COLO668 (cell line): ENCODE data around the gene MRC2.
"Not testable (repeated sequence)": the region's sequence is repeated elsewhere in the genome, so short reads cannot be mapped to it uniquely, and the experiment has no call there.

Experiments
- DNase-seq: peaks from one replicate; lab custom pipeline; 2025; ENCODE audit not compliant: unreplicated experiment; lab: John Stamatoyannopoulos, UW

Gene MRC2

DNA sequence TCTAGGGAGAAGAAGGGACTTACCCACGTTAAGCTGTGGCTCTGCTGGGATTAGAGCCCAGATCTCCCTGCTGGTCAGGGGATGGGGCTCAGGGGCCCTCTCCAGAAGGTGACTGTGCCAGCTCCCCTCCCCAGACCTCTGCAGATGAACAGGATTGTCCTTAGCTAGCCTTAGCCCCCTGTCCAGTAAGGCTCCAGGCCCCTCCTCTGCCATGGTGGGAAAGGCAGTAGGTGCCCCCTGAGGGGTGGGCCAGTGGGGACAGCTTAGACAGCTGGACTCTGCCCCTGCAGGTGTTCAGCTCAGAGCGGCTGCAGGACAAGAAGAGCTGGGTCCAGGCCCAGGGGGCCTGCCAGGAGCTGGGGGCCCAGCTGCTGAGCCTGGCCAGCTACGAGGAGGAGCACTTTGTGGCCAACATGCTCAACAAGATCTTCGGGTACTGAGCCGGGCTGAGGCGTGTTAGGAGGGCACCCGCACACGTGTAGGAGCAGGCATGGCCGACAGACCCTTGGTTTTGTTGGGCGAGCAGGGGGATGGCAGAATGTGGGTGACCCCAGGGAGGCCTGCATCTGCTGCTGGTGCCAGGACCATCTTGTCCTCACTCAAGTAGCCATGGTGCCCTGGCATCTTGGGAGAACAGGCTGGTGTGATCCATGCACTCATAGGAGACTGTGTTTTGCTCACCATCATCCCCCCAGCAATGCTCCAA is 50.9 kb downstream of the MRC2 start:
- DNase-seq, result no peak

DNA sequence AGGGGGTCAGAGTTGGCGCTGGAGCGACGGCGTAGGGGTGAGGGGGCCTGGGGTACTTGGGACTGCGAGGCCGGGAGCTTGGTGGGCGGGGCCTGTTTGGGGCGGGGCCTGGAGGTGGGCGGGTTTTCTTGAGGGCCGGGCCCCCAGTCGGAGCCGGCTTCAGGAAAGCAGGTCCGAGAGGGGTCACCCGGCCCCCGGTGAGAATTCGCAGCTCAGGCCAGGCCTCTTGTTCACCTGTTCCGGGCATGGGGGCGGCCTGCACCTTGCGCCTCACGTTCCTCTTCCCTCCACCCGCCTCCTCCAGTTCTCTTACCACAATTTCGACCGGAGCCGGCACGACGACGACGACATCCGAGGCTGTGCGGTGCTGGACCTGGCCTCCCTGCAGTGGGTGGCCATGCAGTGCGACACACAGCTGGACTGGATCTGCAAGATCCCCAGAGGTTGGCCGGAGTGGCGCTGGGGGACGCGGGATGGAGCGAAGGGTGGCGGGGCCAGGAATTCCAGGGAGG is 52.5 kb downstream of the MRC2 start:
- no peak for DNase-seq

DNA sequence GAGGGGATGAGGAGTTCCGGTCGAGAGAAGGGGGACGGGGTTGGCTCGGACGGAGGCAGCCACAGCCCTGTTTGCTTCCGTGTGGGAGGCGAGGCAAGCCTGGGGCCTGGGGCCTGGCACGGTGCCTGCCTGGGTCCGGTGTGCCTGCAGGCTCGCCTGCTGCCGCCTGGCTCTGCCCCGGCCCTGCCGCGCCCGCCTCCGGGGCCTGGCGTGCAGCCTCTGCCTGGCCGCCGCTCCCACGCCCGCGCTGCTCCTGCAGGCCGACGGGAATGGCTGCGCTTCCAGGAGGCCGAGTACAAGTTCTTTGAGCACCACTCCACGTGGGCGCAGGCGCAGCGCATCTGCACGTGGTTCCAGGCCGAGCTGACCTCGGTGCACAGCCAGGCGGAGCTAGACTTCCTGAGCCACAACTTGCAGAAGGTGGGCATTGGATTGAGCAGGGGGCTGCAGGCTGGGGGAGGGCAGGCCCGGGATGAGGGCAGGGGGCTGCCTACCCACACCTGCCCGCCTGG is 53.1 kb downstream of the MRC2 start:
- peak; percentile 34 for DNase-seq

DNA sequence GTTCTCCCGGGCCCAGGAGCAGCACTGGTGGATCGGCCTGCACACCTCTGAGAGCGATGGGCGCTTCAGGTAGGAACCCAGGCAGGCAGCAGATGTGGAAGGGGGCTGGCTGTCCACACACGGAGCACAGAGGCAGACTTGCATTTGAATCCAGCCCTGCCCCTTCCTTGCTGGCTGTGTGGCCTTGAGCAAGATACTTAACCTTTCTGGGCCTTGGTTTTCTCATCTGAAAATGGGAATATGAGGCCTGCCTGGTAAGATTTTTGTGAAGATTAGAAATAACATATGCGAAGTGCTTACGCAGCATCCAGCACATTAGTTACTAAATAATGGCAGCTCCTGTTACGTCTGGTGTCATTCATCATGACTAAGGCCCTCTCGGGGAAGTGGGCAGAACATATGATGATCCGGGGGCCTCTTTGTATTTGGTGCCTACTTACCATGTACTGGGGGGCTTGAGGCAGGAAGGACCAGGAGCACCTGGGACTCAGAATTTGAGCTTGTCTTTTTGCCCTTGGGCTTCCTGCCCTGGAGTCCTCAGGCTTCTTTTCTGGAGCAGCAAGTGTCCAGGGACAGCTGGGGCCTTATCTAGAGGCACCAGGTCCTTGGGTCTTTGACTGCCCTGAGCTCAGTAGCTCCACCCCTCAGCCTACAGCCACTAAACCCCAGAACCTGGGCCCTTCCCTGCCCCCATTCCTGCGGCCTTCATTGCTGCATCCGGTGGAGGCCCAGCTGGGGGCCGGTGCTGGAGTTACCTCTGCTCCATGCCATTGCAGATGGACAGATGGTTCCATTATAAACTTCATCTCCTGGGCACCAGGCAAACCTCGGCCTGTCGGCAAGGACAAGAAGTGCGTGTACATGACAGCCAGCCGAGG is 53.8 kb downstream of the MRC2 start:
- DNase-seq, result no peak

DNA sequence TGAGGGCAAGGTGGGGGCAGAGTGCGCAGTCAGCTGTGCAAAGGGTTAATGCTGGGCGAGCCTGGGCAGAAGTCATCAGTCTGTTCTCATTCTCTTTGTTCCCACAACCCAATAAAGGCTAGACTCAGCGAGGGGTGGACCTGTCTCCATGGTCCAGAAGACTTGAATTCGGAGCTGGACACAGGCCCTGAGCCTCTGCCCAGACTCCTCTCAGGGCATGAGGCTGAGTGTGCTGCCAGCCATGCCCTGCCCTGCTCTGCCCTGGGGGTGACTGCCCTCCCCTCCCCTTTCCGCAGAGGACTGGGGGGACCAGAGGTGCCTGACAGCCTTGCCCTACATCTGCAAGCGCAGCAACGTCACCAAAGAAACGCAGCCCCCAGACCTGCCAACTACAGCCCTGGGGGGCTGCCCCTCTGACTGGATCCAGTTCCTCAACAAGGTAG is 54.5 kb downstream of the MRC2 start:
- no peak for DNase-seq

DNA sequence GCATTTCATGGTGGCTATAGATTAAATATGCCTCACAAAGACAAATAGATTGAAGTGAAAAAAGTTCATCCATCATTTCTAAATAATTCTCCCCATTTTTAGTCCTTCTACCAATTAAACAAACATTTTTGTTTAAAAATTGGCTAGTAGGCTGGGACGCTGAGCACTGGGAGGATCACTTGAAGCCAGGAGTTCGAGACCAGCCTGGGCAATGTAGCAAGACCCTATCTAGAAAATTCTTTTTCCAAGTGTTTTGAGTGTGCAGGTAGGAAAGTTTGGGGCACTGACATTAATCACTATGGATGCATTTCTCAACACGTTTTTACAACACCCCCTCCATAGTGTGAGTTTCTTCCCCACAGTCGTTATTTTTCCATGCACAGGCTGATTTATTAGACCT is 56.7 kb downstream of the MRC2 start:
- DNase-seq, result no peak

DNA sequence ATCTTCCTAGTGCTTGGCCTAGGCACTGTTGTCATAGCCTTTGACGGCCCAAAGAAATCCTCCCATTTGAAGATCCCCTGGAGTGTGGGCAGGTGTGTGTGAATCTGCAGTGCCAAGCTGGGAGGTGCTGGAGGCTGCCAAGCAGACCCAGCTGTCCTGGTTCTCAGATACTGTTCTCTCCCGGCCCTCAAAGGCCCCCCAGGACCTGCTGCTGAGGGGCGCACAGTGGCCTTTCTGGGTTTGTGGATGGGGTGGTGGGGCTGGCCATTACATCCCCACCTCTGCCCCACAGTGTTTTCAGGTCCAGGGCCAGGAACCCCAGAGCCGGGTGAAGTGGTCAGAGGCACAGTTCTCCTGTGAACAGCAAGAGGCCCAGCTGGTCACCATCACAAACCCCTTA is 60.5 kb downstream of the MRC2 start:
- DNase-seq, result no peak

DNA sequence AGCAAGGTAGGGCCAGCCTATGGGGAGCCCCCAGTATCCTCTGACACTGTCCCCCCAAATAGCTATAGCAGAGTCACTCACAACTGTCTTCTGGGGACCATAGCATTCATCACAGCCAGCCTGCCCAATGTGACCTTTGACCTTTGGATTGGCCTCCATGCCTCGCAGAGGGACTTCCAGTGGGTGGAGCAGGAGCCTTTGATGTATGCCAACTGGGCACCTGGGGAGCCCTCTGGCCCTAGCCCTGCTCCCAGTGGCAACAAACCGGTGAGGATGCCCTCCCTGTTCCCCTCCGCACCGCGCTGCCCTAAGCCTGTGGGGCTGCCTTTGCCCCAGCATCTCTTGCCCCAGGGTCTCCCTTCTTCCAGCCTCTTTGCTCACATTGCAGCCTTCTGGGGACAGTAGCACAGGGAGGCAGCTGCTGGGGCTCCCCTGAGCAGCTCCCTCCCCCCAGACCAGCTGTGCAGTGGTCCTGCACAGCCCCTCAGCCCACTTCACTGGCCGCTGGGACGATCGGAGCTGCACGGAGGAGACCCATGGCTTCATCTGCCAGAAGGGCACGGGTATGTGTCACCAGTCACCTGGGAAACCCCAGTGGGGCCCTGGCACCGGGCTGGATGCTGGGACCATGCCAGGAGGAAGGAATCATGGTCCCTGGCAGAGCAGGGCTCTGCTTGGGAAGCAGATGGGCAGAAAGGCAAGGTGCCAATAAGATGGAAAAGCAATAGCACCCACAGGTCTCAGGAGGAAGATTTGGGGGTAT is 61.1 kb downstream of the MRC2 start:
- DNase-seq, result no peak

DNA sequence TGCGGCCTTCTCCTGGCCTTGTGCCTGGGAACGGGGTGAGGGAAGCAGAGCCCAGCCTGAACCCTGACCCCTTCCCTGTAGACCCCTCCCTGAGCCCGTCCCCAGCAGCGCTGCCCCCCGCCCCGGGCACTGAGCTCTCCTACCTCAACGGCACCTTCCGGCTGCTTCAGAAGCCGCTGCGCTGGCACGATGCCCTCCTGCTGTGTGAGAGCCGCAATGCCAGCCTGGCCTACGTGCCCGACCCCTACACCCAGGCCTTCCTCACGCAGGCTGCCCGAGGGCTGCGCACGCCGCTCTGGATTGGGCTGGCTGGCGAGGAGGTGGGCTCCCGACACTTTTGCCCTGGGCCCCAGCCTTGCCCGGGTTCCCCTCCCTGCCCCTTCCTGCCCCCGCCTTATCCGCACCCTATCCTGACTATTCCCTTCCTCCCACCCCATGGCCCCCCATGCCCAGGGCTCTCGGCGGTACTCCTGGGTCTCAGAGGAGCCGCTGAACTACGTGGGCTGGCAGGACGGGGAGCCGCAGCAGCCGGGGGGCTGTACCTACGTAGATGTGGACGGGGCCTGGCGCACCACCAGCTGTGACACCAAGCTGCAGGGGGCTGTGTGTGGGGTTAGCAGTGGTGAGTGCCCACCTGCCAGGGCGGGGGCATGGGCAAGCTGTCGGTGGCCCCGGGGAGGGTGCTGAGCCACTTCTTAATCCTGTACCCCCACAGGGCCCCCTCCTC is 62.1 kb downstream of the MRC2 start:
- no peak for DNase-seq

DNA sequence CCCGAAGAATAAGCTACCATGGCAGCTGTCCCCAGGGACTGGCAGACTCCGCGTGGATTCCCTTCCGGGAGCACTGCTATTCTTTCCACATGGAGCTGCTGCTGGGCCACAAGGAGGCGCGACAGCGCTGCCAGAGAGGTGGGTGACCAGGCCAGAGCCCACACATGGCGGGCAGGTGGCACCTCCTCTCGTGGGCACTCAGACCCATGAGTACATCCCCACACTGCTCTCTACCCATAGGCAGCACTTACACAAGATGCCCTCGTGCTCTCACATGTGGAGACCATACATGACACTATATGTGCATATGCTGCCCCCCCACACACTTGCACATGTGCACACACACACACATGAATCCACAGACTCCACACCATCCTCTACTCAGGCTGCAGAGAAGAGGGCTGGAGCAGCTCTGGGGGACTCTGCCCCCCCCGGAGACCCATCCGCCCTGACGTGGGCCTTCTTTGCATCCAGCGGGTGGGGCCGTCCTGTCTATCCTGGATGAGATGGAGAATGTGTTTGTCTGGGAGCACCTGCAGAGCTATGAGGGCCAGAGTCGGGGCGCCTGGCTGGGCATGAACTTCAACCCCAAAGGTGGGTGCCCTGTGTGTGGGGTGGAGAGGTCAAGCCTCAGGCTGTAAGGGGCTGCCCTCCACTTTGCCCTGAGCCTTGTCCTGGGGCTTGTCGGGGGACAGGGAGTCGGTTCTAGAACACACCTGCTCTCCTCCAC is 62.9 kb downstream of the MRC2 start:
- no peak for DNase-seq

DNA sequence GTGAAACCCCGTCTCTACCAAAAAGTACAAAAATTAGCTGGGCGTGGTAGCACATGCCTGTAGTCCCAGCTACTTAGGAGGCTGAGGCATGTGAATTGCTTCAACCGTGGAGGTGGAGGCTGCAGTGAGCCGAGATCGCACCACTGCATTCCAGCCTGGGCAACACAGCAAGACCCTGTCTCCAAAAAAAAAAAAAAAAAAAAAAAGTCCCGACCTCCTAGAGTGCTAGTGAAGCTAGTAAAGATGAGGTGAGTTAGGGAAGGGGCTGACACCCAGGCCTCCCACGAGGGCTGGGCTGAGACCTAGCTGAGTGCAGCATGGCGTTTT is 64.1 kb downstream of the MRC2 start:
- DNase-seq, result not testable (repeated sequence)

DNA sequence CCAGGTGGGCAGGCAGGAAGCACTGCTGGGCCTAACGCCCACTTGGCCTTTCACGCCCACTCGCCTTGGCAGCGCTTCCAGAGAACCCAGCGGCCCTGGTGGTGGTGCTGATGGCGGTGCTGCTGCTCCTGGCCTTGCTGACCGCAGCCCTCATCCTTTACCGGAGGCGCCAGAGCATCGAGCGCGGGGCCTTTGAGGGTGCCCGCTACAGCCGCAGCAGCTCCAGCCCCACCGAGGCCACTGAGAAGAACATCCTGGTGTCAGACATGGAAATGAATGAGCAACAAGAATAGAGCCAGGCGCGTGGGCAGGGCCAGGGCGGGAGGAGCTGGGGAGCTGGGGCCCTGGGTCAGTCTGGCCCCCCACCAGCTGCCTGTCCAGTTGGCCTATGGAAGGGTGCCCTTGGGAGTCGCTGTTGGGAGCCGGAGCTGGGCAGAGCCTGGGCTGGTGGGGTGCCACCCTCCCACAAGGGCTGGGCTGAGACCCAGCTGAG is 64.7 kb downstream of the MRC2 start:
- no peak for DNase-seq

DNA sequence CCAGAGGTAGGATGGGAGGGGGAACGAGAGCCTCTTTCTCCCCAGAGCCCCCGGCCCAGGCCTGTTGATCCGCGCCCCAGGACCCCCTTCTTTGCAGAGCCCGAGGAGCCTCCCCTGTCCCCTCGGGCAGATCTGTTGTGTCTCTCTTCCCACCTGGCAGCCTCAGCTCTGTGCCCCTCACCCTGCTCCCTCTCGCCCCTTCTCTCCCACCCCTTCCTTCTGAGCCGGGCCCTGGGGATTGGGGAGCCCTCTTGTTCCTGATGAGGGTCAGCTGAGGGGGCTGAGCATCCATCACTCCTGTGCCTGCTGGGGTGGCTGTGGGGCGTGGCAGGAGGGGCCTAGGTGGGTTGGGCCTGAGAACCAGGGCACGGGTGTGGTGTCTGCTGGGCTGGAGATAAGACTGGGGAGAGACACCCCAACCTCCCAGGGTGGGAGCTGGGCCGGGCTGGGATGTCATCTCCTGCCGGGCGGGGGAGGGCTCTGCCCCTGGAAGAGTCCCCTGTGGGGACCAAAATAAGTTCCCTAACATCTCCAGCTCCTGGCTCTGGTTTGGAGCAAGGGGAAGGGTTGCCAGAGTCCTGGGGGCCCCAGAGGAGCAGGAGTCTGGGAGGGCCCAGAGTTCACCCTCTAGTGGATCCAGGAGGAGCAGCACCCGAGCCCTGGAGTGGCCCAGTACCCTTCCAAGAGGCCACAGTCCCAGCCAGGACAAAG is 65.4 kb downstream of the MRC2 start:
- DNase-seq, result no peak

DNA sequence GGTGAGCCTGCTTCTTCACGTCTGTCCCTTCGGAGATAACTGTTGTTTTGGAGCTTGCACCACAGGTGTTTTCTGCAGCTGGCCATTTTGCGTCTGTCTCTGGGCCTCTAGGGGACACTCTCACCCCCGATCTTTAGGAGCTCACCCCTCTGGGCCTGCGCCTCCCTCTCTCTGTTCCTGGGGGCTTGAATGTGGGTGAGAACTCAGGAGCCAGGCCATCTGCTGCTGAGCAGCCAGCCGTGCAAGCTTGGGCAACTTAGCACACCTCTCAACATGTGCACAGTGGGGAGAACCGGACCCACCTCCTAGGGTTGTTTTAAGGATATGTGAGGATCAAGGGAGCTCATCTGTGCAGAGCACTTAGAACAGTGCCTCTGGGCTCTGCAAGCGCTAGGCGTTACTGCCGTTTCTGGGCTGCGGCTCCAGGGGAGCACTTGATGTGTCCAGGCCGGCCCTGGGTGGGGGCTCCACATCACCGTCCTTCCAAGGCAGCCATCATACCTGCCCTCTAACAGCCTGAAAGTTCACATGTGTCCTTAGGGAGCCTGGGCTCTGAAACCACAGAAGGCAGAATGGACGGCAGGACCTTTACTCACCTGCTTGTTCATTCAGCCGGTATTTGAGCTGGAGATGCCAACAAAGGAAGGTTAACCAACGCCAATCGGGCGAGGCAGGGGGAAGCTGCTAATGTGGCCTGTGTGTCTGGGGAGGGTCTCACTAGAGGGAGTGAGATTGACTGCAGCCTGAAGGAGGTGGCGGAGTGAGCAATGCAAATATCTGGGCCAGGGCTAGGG is 66.3 kb downstream of the MRC2 start:
- DNase-seq, result no peak

DNA sequence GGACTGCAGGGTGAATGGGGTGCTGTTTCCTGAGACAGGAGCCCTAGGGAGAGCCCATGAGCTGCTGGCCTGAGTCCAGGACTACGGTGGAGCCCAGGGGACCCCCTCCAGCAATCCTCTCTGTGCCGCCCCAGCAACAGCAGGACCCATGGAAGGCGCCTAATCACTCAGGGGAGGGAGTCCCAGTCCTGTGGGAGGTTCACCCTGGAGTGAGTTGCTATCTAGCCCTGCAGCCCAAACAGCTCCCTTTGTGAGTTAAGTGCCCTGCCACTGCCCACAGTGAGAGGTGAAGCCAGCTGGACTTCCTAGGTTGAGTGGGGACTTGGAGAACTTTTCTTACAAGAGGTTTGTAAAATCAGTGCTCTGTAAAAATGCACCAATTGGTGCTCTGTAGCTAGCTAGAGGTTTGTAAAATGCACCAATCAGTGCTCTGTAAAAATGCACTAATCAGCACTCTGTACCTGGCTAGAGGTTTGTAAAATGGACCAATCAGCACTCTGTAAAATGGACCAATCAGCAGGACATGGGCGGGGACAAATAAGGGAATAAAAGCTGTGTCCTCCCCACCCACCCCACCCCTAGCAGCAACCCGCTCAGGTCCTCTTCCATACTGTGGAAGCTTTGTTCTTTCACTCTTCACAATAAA is 67.7 kb downstream of the MRC2 start:
- DNase-seq, result not testable (repeated sequence)

DNA sequence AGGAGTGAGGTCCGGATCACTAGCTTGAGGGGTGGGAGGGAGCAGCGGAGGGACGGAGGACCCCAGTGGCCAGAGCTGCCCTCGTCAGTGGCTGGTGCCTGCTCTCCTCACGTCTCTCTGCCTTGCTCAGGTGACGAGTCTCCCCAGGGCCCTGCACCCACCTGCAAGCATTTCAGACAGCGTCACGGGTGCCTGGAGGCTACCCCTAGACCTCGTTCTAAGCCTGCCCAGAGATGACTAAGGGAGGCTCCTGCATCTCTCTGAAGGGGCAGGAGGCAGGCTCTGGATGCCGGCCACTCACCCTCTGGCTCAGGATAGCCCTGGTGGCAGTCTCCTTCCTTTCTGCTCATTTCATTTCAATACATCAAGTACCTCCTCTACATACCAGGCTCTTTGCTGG is 68.8 kb downstream of the MRC2 start:
- no peak for DNase-seq

DNA sequence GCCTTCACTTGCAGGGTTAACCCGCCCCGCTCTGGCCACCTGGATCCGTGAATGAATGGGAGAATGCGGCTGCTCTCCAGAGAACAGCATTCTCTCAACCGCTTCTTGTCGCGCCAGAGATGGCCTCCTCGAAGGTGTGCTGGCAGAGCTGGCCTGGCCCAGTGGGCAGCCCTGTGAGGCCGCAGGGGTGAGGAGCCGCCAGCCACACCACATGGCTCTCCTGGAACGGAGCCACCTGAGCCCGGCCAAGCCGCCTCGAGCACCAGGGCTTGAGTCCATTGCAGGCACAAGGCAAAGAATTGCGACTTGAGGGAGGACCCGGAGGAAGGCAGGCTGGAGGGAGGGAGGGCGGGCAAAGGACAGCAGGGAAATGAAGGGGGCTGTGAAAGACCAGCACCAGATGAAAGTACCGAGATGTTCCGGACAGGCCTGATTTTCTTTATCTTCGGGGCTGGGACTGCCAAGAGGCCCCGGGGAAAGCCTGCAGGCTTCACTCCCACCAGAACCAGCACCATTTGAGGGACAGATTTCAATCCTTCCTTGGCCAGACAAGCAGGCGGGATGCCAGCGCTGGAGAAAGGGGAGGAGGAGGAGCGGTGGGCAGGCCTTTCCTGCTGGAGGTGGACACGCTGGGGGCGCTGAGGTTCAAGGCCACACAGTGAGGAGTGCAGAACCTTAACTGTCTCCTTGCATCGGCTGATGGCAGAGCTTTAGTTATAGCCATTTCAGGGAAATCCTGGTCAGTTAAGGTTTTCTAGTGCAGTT is 69.4 kb downstream of the MRC2 start:
- DNase-seq, result no peak
